SK-N-SH (cell line): Measurements from ENCODE around the gene FTO. TPM values are rescaled to one million over a fixed set of nuclear protein-coding genes. Genes with fewer than 3 reads are reported as not detected.

ENCODE experiments used
- CTCF ChIA-PET: fragments of 300-600, 350-600 bp; formaldehyde crosslinking; extraction: SDS; loops from one replicate; lab custom pipeline; 2021; lab: Yijun Ruan, JAX
- POLR2A ChIA-PET: fragments of 350-600 bp; sonication (Branson Sonifier 250); formaldehyde crosslinking; extraction: SDS; loops from one replicate; lab custom pipeline; 2020; ENCODE audit warnings: antibody characterized with exemption, inconsistent platforms; lab: Yijun Ruan, JAX
- DNase-seq: peaks from one replicate; pipeline ENCODE4 v3.0.0; 2012
- H2AFZ ChIP-seq: fragments of 200-600 bp; sonication (generic); 2 replicates; pipeline ENCODE4 v1.8.1; 2016; ENCODE audit warnings: antibody characterized with exemption, mild to moderate bottlenecking, low read depth
- H3F3A ChIP-seq: fragments of 200-600 bp; sonication (generic); replicated peaks from 2 replicates; pipeline ENCODE3; 2016; ENCODE audit warnings: antibody characterized with exemption, mild to moderate bottlenecking; ENCODE audit not compliant: insufficient read depth
- H3K27ac ChIP-seq, 2 experiments: fragments of 200-500 bp in 1 of 2; fragments of 200-600 bp in 1 of 2; sonication (Bioruptor generic) in 1 of 2; sonication (generic), shearing (Covaris generic) in 1 of 2; 2 replicates each; pipeline versions ENCODE4 v1.5.1 to v1.6.1; 2014 to 2016; ENCODE audit warnings: low read depth in 2 of 2, inconsistent platforms in 1 of 2, low read length in 1 of 2, mild to moderate bottlenecking in 1 of 2, mixed read lengths in 1 of 2
- H3K27me3 ChIP-seq: fragments of 200-600 bp; sonication (generic), shearing (Covaris generic); 2 replicates; pipeline ENCODE4 v1.6.1; 2016; ENCODE audit warnings: mixed run types; ENCODE audit not compliant: insufficient read depth
- H3K36me3 ChIP-seq, 2 experiments: fragments of 200-500 bp in 1 of 2; fragments of 200-600 bp in 1 of 2; sonication (Bioruptor generic) in 1 of 2; sonication (generic) in 1 of 2; replicated peaks in 1 of 2; 2 replicates each; pipeline versions ENCODE3 to v1.5.1; 2014 to 2016; ENCODE audit warnings: low read length in 1 of 2, mild to moderate bottlenecking in 1 of 2; ENCODE audit not compliant: insufficient read depth in 2 of 2, control insufficient read depth in 1 of 2
- H3K4me1 ChIP-seq, 2 experiments: fragments of 200-500 bp in 1 of 2; fragments of 200-600 bp in 1 of 2; sonication (Bioruptor generic) in 1 of 2; sonication (generic), shearing (Covaris generic) in 1 of 2; 2 replicates each; pipeline versions ENCODE4 v1.5.1 to v1.6.1; 2014 to 2016; ENCODE audit warnings: low read depth in 1 of 2, low read length in 1 of 2, mixed run types in 1 of 2; ENCODE audit not compliant: insufficient read depth in 2 of 2, control insufficient read depth in 1 of 2
- H3K4me2 ChIP-seq: fragments of 200-600 bp; sonication (generic), shearing (Covaris generic); 2 replicates; pipeline ENCODE4 v1.6.1; 2017; ENCODE audit warnings: mixed run types
- H3K4me3 ChIP-seq, 2 experiments: fragments of 200-500 bp in 1 of 2; fragments of 200-600 bp in 1 of 2; sonication (Bioruptor generic) in 1 of 2; sonication (generic), shearing (Covaris generic) in 1 of 2; 2 replicates each; pipeline versions ENCODE4 v1.5.1 to v1.8.1; 2014 to 2016; ENCODE audit warnings: low read depth in 2 of 2, inconsistent platforms in 1 of 2, low read length in 1 of 2, mild to moderate bottlenecking in 1 of 2, mixed read lengths in 1 of 2, moderate library complexity in 1 of 2
- H3K79me2 ChIP-seq: fragments of 200-600 bp; sonication (generic); 2 replicates; pipeline ENCODE4 v1.8.1; 2017; ENCODE audit warnings: mild to moderate bottlenecking; ENCODE audit not compliant: insufficient read depth
- H3K9ac ChIP-seq: fragments of 200-600 bp; sonication (generic); 2 replicates; pipeline ENCODE4 v1.6.1; 2017; ENCODE audit warnings: mixed run types
- H3K9me2 ChIP-seq: fragments of 200-600 bp; sonication (generic); 2 replicates; pipeline ENCODE4 v1.6.1; 2017; ENCODE audit warnings: mixed run types
- H3K9me3 ChIP-seq: fragments of 200-600 bp; sonication (generic); 2 replicates; pipeline ENCODE4 v1.6.1; 2017; ENCODE audit warnings: mixed run types, mild to moderate bottlenecking, moderate library complexity
- H4K20me1 ChIP-seq: fragments of 200-600 bp; sonication (generic); 2 replicates; pipeline ENCODE4 v1.6.1; 2017; ENCODE audit warnings: mild to moderate bottlenecking, mixed run types; ENCODE audit not compliant: insufficient read depth
- CHD2 ChIP-seq: fragments of 150-350 bp; IDR thresholded peaks from 2 replicates; pipeline ENCODE4 v1.6.1; 2018; ENCODE audit warnings: low read length; ENCODE audit not compliant: partially characterized antibody
- ELF1 ChIP-seq: IDR thresholded peaks from 2 replicates; pipeline ENCODE4 v1.4.0; 2012
- EZH2phosphoT487 ChIP-seq: fragments of 200-600 bp; sonication (generic); IDR thresholded peaks from 2 replicates; pipeline ENCODE4 v1.6.1; 2017; ENCODE audit warnings: low read depth, mixed run types, mild to moderate bottlenecking, antibody characterized with exemption, moderate library complexity, borderline replicate concordance
- FOSL2 ChIP-seq: IDR thresholded peaks from 2 replicates; pipeline ENCODE4 v1.4.0; 2012; ENCODE audit warnings: low read depth, mild to moderate bottlenecking, moderate library complexity, borderline replicate concordance
- MXI1 ChIP-seq: IDR thresholded peaks from 2 replicates; pipeline ENCODE4 v1.6.1; 2012; ENCODE audit warnings: mild to moderate bottlenecking, low read depth, low read length, improper control_type of control experiment
- NFIC ChIP-seq: IDR thresholded peaks from 2 replicates; pipeline ENCODE4 v1.4.0; 2012; ENCODE audit warnings: borderline replicate concordance
- SIN3A ChIP-seq: IDR thresholded peaks from 2 replicates; pipeline ENCODE4 v1.6.1; 2012; ENCODE audit warnings: low read depth, mild to moderate bottlenecking, low read length, moderate library complexity, borderline replicate concordance
- TCF12 ChIP-seq: IDR thresholded peaks from 2 replicates; pipeline ENCODE4 v1.4.0; 2012
- YY1 ChIP-seq: IDR thresholded peaks from 2 replicates; pipeline ENCODE4 v1.4.0; 2012; ENCODE audit warnings: low read depth, mild to moderate bottlenecking
- WGBS: methylation state at CpG from one replicate; pipeline ENCODE4 v1.1.6; 2017; ENCODE audit warnings: low lambda C conversion rate; 5-methylcytosine and 5-hydroxymethylcytosine counted together
- polyA plus RNA-seq, 3 experiments: library from polyadenylated mRNA; depleted of rRNA; stranded (reverse); fragments of >200 nt; gene quantifications; 2 replicates each; pipeline ENCODE4 v1.2.3, GENCODE V29; 2012
- TF ChIP-seq, protein P1 (sequence below): IDR thresholded peaks from 2 replicates; pipeline ENCODE4 v1.4.0; 2012; ENCODE audit warnings: low read depth, borderline replicate concordance
- TF ChIP-seq, protein P2 (sequence below): IDR thresholded peaks from 2 replicates; pipeline ENCODE4 v1.4.0; 2012; ENCODE audit warnings: low read depth, borderline replicate concordance
- TF ChIP-seq, protein P3 (sequence below): IDR thresholded peaks from 2 replicates; pipeline ENCODE4 v1.4.0; 2012; ENCODE audit warnings: low read depth

FTO gene
- 41.2 and 49.8 TPM in 2 replicates for polyA plus RNA-seq (2012; rRNA removed)
- 45.9 and 46.5 TPM in 2 replicates for polyA plus RNA-seq (2012; cell fraction: cytosol; rRNA removed)
- 19.0 and 26.9 TPM in 2 replicates for polyA plus RNA-seq (2012; cell fraction: nucleus; rRNA removed)

DNA sequence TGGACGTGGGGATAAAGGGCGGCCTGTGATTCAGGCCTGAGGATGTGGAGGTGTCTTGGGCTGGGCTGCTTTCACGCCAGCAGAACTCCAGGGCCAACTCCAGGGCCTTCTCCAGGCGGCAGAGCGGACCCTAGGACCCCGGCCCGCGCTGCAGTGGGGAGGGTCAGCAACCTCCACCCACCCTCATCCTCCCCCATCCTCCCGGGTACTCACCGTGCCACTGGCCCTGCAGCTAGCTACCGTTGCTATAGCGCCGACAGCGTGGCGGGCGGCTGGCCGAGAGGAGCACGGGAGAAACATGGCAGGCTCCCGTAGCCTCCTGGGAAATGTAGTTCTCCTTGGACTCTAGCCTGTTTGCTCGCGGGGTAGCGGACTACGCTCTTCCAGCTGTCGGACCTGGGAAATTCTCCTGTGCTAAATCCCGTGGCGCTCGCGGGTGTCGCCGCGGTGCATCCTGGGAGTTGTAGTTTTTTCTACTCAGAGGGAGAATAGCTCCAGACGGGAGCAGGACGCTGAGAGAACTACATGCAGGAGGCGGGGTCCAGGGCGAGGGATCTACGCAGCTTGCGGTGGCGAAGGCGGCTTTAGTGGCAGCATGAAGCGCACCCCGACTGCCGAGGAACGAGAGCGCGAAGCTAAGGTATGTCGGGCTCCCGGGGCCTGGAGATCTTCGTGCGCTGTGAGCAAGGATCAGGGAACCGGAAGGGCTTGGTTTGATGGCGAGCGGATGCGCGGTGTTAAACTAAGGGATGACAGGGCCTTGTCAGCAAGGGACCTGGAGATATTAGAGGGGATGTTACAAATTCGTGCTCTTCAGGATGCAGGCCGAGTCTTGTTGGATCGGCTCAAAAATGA, at the start of gene FTO, which contains the start of gene RPGRIP1L:
Gene FTO (plus strand): TSS at position 567 of the 855 bp plus-strand sequence.
Gene RPGRIP1L (minus strand): TSS at position 270 of the 855 bp plus-strand sequence. CDS start 3,136 bp downstream, outside the sequence.
- POLR2A ChIA-PET, result interaction anchor here (1.0 kb wide), 1 partner anchor 200 kb away, joined by 3 read pairs; the partner anchor contains the start of gene AKTIP
- 2% methylated on average over 24 of the region's 57 CpGs for WGBS
- Histone ChIP-seq H3K27me3 (no peaks in the 10 kb centered on the region), H3K9me3 (no peaks in the 10 kb centered on the region), H3K4me3 (peak within 1 kb of the TSS; percentile 93 to 96), H3K36me3 (peaks cover 5 to 7% of the 10 kb centered on the region in 2 experiments), H4K20me1 (no peaks in the 10 kb centered on the region), H3K4me1 (peaks cover 0 to 8% of the 10 kb centered on the region in 2 experiments; a peak in 2 of 4 replicates), H2AFZ (peak within 1 kb of the TSS; percentile 94), H3K9ac (peak within 1 kb of the TSS; percentile 76), H3K9me2 (no peaks in the 10 kb centered on the region), H3K4me2 (peak within 1 kb of the TSS; percentile 89)
- DNase-seq, result peak; percentile 93
- CTCF ChIA-PET, result interaction anchor here (0.7 to 1.4 kb wide), 3 partner anchors 39 to 209 kb away, joined by 3 to 4 read pairs (median 3); no protein-coding TSS in a partner anchor
- TF ChIP-seq YY1, result peak; percentile 97
- peak; percentile 53 for TF ChIP-seq ELF1
- TF ChIP-seq, protein P1, sequence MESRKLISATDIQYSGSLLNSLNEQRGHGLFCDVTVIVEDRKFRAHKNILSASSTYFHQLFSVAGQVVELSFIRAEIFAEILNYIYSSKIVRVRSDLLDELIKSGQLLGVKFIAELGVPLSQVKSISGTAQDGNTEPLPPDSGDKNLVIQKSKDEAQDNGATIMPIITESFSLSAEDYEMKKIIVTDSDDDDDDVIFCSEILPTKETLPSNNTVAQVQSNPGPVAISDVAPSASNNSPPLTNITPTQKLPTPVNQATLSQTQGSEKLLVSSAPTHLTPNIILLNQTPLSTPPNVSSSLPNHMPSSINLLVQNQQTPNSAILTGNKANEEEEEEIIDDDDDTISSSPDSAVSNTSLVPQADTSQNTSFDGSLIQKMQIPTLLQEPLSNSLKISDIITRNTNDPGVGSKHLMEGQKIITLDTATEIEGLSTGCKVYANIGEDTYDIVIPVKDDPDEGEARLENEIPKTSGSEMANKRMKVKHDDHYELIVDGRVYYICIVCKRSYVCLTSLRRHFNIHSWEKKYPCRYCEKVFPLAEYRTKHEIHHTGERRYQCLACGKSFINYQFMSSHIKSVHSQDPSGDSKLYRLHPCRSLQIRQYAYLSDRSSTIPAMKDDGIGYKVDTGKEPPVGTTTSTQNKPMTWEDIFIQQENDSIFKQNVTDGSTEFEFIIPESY, result peak; percentile 98
- TF ChIP-seq SIN3A, result peak; percentile 79
- TF ChIP-seq CHD2, result peak; percentile 99
- TF ChIP-seq, protein P2, sequence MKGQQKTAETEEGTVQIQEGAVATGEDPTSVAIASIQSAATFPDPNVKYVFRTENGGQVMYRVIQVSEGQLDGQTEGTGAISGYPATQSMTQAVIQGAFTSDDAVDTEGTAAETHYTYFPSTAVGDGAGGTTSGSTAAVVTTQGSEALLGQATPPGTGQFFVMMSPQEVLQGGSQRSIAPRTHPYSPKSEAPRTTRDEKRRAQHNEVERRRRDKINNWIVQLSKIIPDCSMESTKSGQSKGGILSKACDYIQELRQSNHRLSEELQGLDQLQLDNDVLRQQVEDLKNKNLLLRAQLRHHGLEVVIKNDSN, result peak; percentile 48; the same call in 1 of the 2 replicates
- no peak for TF ChIP-seq NFIC
- TF ChIP-seq, protein P3, sequence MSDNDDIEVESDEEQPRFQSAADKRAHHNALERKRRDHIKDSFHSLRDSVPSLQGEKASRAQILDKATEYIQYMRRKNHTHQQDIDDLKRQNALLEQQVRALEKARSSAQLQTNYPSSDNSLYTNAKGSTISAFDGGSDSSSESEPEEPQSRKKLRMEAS, result peak; percentile 77
- TF ChIP-seq TCF12, result peak; percentile 26; the same call in 1 of the 2 replicates
- peak; percentile 98 for TF ChIP-seq MXI1
- TF ChIP-seq EZH2phosphoT487, result no peak
- TF ChIP-seq FOSL2, result no peak
- TF ChIP-seq, all 33 proteins: peak for 9
- H3K27ac ChIP-seq, result peak within 1 kb of the TSS; percentile 23 to 66; a peak in 3 of 4 replicates
- peaks cover 13% of the 10 kb centered on the region for H3F3A ChIP-seq
- H3K79me2 ChIP-seq, result peaks cover 63% of the 10 kb centered on the region
